CD4-positive, alpha-beta T cell (primary cell): ENCODE measurements around the gene ARHGAP26. TPM values are rescaled to one million over a fixed set of nuclear protein-coding genes. Genes with fewer than 3 reads are reported as not detected.

Experiments used
- ATAC-seq: fragments of 200-7000 bp; cut with Tn5 transposase; one replicate; pipeline ENCODE4 v1.10.0; 2022; ENCODE audit warnings: mild to moderate bottlenecking; ENCODE audit not compliant: poor library complexity
- CTCF ChIA-PET: fragments of 350-600 bp; sonication (Branson Sonifier 250); formaldehyde crosslinking; loops from one replicate; lab custom pipeline; 2021; ENCODE audit warnings: antibody characterized with exemption, inconsistent platforms; lab: Charles Lee
- POLR2A ChIA-PET: fragments of 350-600 bp; sonication (Branson Sonifier 250); formaldehyde crosslinking; loops from one replicate; lab custom pipeline; 2021; ENCODE audit warnings: antibody characterized with exemption, inconsistent platforms; lab: Charles Lee
- DNase-seq, 14 experiments: peaks; one replicate each; pipeline ENCODE4 v3.0.0-alpha.2; 2013 to 2020; ENCODE audit warnings: mixed read lengths in 2 of 14
- H3K27ac ChIP-seq, 2 donors: one replicate each; pipeline versions ENCODE4 v1.5.1 to v1.7.0; 2013; ENCODE audit warnings: low read length in 2 of 2, low read depth in 1 of 2, mild to moderate bottlenecking in 1 of 2
- H3K27me3 ChIP-seq, 2 experiments: 1 replicate in 1 of 2; 2 replicates in 1 of 2; pipeline versions ENCODE4 v1.6.1 to v1.7.0; 2013; ENCODE audit warnings: low read length in 2 of 2, control low read depth in 1 of 2, mild to moderate bottlenecking in 1 of 2, moderate library complexity in 1 of 2; ENCODE audit not compliant: insufficient read depth in 2 of 2, control insufficient read depth in 1 of 2
- H3K36me3 ChIP-seq: one replicate; pipeline ENCODE4 v1.6.1; 2013; ENCODE audit warnings: low read length, control low read depth; ENCODE audit not compliant: insufficient read depth
- H3K4me1 ChIP-seq: one replicate; pipeline ENCODE4 v1.6.1; 2013; ENCODE audit warnings: low read length, control low read depth; ENCODE audit not compliant: insufficient read depth
- H3K4me3 ChIP-seq: one replicate; pipeline ENCODE4 v1.5.1; 2013; ENCODE audit warnings: mild to moderate bottlenecking, low read length, moderate library complexity
- H3K9me3 ChIP-seq, 2 experiments: 1 replicate in 1 of 2; 2 replicates in 1 of 2; pipeline versions ENCODE4 v1.6.1 to v1.7.0; 2013; ENCODE audit warnings: low read length in 2 of 2, mild to moderate bottlenecking in 2 of 2, control low read depth in 1 of 2, moderate library complexity in 1 of 2; ENCODE audit not compliant: control insufficient read depth in 1 of 2, insufficient read depth in 1 of 2
- H3K27ac Mint-ChIP-seq: one replicate; pipeline ENCODE4 v1.8.0; 2020; ENCODE audit warnings: mixed read lengths
- H3K27me3 Mint-ChIP-seq: one replicate; pipeline ENCODE4 v1.8.0; 2021; ENCODE audit warnings: mixed read lengths
- H3K36me3 Mint-ChIP-seq: one replicate; pipeline ENCODE4 v1.8.0; 2021; ENCODE audit warnings: low read depth, mixed read lengths
- H3K4me1 Mint-ChIP-seq: one replicate; pipeline ENCODE4 v1.8.0; 2021; ENCODE audit warnings: low read depth, mixed read lengths
- H3K4me3 Mint-ChIP-seq: one replicate; pipeline ENCODE4 v1.8.0; 2020; ENCODE audit warnings: mild to moderate bottlenecking, mixed read lengths
- H3K9me3 Mint-ChIP-seq: one replicate; pipeline ENCODE4 v1.8.0; 2020; ENCODE audit warnings: mixed read lengths
- CTCF ChIP-seq: fragments of 200-600 bp; IDR thresholded peaks from one replicate; pipeline ENCODE4 v1.8.0; 2022; ENCODE audit warnings: antibody characterized with exemption, mild to moderate bottlenecking
- intact Hi-C, 2 experiments: fragments of 100-400 bp; cut with DNase I in 1 of 2; cut with micrococcal nuclease in 1 of 2; formaldehyde crosslinking; loops; one replicate each; pipeline versions ENCODE4 v1.15.1 to v1.9.0; 2023 to 2025; cut with DNase I, micrococcal nuclease
- polyA plus RNA-seq, 2 donors: library from polyadenylated mRNA; unstranded; fragments of 120-200 nt; gene quantifications; one replicate each; pipeline ENCODE4 v1.2.1, GENCODE V29; 2013
- total RNA-seq, 174 experiments: library from RNA in 2 of 174; stranded (reverse) in 2 of 174; gene quantifications; one replicate each; pipeline ENCODE4 v1.2.3 and lab custom pipeline; 2021 to 2026

Gene ARHGAP26
- total RNA-seq = 10 to 100 TPM; 24.9 to 27.3 TPM
- 11.0 TPM for polyA plus RNA-seq (2013, experiment 1 of 2)
- polyA plus RNA-seq (2013, experiment 2 of 2) = 16.4 TPM
- total RNA-seq (lab: John Stamatoyannopoulos, UW) = 10.4 to 186 (median 33.1) reads per million in 172 experiments

DNA sequence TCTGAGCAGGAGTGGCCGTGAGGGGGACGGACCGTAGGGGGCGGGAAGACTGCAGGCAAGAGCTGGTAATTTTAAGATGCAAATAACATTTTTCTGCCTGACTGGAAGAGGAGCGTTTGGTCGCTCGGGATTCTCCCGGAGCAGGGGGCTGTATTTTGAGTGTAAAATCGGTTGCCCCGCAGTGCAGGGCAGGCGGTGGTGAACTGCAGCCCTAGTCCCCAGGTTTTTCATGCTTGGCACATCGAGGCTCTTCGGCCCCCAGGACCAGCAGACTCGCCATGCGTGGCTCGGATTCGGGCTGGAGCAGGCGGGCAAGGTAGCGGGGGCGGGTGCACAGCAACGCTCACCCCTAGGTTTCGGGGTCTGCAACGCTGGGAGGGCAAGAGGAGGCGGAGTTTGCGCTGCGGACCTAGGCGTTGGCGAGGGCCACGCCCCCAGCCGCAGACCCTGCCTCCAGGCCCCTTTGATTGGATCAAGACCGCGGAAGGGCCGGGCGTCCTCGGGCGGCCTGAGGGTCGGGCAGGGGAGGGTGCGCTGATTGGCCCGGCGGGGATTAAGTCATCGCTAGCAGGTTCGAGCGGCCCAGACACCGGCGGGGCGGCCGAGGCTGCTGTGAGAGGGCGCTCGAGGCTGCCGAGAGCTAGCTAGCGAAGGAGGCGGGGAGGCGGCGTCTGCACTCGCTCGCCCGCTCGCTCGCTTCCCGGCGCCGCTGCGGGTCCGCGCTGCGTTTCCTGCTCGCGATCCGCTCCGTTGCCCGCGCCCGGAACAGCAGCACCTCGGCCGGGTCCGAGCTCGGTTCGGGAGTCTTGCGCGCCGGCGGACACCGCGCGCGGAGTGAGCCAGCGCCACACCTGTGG lies at the start of gene ARHGAP26:
Gene ARHGAP26, plus strand, starts transcription at position 585 of the 857 bp plus-strand sequence. CDS start 385 bp downstream, outside the sequence.
- intact Hi-C loops = loop anchor here (1.0 to 10.0 kb wide), 7 partner anchors 31 to 1417 kb away; partner anchors contain the start of genes DELE1 (in 1 of the 2), KCTD16 (in 1 of the 2) and YIPF5 (in 1 of the 2)
- peak within 1 kb of the TSS; percentile 69 to 72 for H3K27ac ChIP-seq
- ChIA-PET CTCF (interaction anchor here (0.6 to 5.1 kb wide), 9 partner anchors 10 to 110 kb away, joined by 3 to 28 read pairs (median 4); no protein-coding TSS in a partner anchor), POLR2A (interaction anchor here (1.0 to 5.2 kb wide), 20 partner anchors 9 to 1418 kb away, joined by 3 to 109 read pairs (median 7); partner anchors contain the start of genes KCTD16, NR3C1, RNF14 and YIPF5)
- Mint-ChIP-seq H3K4me1 (peaks cover 32% of the 10 kb centered on the region), H3K27ac (peak within 1 kb of the TSS; percentile 87), H3K4me3 (peak within 1 kb of the TSS; percentile 96), H3K36me3 (peaks cover 8% of the 10 kb centered on the region), H3K27me3 (no peaks in the 10 kb centered on the region), H3K9me3 (no peaks in the 10 kb centered on the region)
- peaks cover 32% of the 10 kb centered on the region for H3K4me1 ChIP-seq
- H3K27me3 ChIP-seq = no peaks in the 10 kb centered on the region
- DNase-seq (peak; percentile 81 to 96 (median 91)), ATAC-seq (peak; percentile 83)
- peak; percentile 27 for TF ChIP-seq CTCF
- H3K36me3 ChIP-seq = no peaks in the 10 kb centered on the region
- H3K4me3 ChIP-seq = peak within 1 kb of the TSS; percentile 99
- H3K9me3 ChIP-seq = no peaks in the 10 kb centered on the region

DNA sequence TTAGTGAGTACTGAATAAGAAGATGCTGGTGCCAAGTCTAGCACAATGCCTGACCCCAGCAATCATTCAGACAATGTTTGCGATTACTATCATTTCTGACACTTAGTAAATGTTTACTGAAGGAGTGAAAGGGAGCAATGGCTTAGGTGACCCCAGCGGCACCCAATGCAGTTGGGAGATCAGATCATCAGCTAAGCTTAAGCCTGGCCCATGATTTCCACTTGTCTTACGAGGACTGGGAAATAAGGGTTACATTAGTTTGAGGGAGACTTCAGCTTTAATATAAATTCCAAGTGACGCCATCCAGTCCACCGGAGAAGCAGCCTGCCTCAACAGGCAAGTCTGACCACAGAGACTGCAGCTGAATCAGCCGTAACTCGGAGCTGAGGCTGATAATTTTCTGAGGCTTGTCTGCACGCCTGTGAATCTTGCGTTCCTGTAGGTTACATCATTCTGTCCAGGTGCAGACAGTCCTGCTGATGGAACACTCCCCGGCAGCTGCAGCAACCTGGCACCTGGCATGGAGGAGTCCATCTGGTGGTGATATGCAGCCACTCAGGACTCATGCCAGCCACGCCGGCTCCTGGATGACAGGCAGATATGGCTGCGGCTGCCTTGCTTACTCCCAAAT lies 49.4 kb upstream of the ARHGAP26 start:
- DNase-seq (no peak), ATAC-seq (no peak)
- CTCF ChIA-PET = interaction anchor here (1.3 to 2.3 kb wide), 2 partner anchors 8 to 22 kb away, joined by 3 to 12 read pairs; no protein-coding TSS in a partner anchor
- no peak overlapping the region for H3K27ac Mint-ChIP-seq
- no peak overlapping the region for H3K27ac ChIP-seq
- no peak for TF ChIP-seq CTCF
- no peaks in the 10 kb centered on the region for H3K36me3 Mint-ChIP-seq
- H3K36me3 ChIP-seq = no peaks in the 10 kb centered on the region
- POLR2A ChIA-PET = no interaction called here
- peaks cover 25% of the 10 kb centered on the region for H3K27me3 Mint-ChIP-seq
- H3K9me3 Mint-ChIP-seq = no peaks in the 10 kb centered on the region
- peaks cover 4% of the 10 kb centered on the region for H3K4me1 Mint-ChIP-seq
- H3K4me1 ChIP-seq = peaks cover 3% of the 10 kb centered on the region
- intact Hi-C loops = no loop called here
- H3K4me3 ChIP-seq = no peak overlapping the region
- no peak overlapping the region for H3K4me3 Mint-ChIP-seq
- H3K27me3 ChIP-seq = peaks cover 0 to 3% of the 10 kb centered on the region in 2 experiments
- H3K9me3 ChIP-seq = no peaks in the 10 kb centered on the region

DNA sequence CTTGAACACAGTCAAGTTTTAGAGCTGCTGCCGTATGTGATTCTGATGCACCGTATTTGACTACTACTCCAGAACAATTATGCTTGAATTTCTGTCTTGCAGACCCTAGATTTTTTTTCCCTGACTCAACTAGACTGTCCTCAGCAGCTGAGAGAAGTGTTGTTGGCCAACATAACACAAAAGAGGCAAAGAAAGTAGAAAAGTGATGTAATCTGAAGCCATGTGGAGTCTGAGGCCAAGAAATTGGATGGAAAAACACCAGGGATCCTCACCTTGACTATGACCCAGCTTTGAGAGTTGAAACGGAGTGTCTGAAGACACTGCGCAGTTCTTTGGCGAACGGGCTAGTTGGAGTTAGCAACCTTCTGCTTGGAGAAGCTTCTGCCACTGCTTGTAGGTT lies 48.0 kb upstream of the ARHGAP26 start:
- H3K27ac ChIP-seq = no peak overlapping the region
- CTCF ChIA-PET = interaction anchor here (2.3 kb wide), 1 partner anchor 9 kb away, joined by 12 read pairs; no protein-coding TSS in a partner anchor
- POLR2A ChIA-PET = no interaction called here
- no peaks in the 10 kb centered on the region for H3K9me3 ChIP-seq
- H3K9me3 Mint-ChIP-seq = no peaks in the 10 kb centered on the region
- H3K27me3 Mint-ChIP-seq = peaks cover 21% of the 10 kb centered on the region
- no peak for TF ChIP-seq CTCF
- DNase-seq = no peak
- no peaks in the 10 kb centered on the region for H3K36me3 ChIP-seq
- no peak overlapping the region for H3K27ac Mint-ChIP-seq
- H3K4me3 ChIP-seq = no peak overlapping the region
- peaks cover 3% of the 10 kb centered on the region for H3K4me1 ChIP-seq
- intact Hi-C loops = no loop called here
- H3K4me3 Mint-ChIP-seq = no peak overlapping the region
- H3K27me3 ChIP-seq = no peaks in the 10 kb centered on the region
- H3K36me3 Mint-ChIP-seq = no peaks in the 10 kb centered on the region
- ATAC-seq = no peak
- H3K4me1 Mint-ChIP-seq = peaks cover 4% of the 10 kb centered on the region
